ENCODE data around the gene SMARCA4.
"Not testable (repeated sequence)": the region's sequence is repeated elsewhere in the genome, so short reads cannot be mapped to it uniquely, and the experiment has no call there.

SMARCA4 gene

DNA sequence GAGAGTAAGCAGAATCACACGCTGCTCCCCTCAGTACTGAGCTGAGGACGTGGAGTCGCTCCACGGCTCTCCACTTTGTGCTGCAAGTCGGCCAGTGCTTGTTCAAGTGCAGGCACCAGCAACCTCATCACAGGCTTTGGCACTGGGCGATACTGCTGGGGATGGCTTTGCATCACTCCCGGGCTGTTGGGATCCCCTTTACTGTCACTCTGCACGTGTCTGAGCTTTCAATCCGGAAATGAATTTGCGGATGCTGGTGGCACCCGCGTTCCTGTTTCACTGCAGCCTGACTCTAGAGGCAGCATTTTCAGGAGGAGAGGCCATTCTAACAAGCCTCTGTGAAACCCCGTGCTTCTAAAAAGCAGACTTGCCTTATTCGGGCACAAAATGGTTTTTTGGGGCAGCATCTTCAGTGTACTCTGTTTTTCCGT is 19.1 kb downstream of the SMARCA4 start:
- DNase-seq (ENCODE audit: low spot score): no peak

DNA sequence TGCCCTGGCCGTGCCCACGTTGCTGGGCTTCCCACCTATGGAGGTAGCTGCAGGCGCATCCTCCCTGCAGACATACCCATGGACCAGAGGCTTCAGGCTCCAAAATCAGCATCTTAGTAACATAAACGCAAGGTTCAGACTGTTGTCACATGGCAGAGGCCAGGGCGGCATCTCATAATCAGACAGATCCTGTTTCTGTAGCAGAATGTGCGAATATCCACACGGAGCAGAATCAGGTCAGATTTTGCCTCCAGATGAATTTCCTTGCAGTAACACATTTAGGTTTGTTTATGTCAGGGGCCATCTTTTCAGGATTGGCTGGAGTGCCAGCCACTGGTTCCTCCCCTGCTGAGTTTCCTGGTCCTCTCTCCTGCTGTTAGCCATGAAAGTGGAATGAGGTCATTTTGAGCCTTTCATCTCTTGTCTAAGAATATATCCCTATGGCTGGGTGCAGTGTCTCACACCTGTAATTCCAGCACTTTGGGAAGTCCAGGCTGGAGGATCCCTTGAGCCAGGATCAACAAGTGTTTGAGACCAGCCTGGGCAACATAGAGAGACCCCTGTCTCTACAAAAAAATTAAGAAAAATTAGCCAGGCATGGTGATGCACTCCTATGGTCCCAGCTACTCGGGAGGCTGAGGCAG is 20.5 kb downstream of the SMARCA4 start:
- no peak for DNase-seq (ENCODE audit: low spot score)

DNA sequence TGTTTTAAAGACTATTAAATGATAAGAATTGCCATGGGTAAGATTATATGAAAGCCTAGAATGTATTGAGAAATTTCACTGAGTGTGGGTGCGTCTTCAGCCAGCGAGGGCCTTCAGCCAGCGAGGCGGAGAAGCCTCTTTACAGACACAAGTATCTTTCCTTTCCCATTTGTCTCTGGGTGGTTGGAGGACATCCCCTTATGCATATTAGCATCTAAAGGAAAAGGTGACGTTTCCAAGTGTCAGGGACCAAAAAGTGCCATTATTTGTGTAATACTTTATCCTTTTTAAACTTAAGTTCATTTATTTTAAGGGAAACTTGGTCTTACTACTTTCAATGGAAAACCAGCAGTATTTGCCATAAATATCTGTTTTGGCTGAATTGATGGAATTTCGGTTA is 22.2 kb downstream of the SMARCA4 start:
- no peak for DNase-seq (ENCODE audit: low spot score)

GRCh38 chr19:10984166-10984735 is 23.4 kb downstream of the SMARCA4 start:
- DNase-seq (ENCODE audit: low spot score): no peak

DNA sequence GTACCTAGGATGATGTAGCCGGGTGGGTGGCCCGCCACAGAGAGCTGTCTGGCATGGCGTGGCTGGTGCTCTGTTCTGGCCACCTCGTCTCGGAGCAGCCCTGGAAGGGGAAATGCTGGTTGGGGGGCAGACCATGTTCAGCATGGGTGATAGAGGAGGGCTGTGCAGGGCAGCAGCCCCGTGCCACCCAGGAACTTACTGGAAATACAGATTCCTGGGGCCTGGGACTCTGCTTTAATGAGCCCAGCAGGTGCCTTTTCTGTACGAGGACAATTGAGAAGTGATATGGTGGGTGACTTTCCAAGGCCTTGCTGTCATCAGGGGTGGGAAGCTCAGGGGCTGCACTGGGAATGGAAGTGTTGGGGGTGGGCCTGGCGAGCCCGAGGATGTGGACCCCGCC is 24.7 kb downstream of the SMARCA4 start:
- DNase-seq (ENCODE audit: low spot score): no peak

DNA sequence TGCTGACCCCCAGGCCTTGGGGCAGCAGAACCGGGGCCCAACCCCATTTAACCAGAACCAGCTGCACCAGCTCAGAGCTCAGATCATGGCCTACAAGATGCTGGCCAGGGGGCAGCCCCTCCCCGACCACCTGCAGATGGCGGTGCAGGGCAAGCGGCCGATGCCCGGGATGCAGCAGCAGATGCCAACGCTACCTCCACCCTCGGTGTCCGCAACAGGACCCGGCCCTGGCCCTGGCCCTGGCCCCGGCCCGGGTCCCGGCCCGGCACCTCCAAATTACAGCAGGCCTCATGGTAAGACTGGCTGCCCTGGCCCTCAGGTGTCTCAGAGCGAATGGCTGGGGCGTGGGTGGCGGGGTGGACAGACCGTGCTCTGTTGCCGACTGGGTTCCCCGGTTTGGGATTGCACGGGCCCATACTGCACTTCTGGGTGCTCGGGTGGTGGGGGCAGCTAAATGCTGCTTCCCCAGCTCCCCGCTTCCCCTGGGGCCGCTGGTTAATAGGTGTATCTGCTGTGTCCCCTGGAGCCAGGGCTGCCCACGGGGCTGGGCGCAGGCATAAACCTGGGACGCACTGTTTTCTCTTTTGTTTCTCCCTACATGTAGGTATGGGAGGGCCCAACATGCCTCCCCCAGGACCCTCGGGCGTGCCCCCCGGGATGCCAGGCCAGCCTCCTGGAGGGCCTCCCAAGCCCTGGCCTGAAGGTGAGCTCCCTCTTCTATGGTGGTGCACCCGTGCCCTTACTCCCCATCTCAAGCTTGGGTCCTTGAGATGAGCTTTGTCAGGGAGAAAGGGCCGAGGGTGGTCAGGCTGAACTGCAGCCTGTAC is 25.7 kb downstream of the SMARCA4 start:
- DNase-seq (ENCODE audit: low spot score): no peak

DNA sequence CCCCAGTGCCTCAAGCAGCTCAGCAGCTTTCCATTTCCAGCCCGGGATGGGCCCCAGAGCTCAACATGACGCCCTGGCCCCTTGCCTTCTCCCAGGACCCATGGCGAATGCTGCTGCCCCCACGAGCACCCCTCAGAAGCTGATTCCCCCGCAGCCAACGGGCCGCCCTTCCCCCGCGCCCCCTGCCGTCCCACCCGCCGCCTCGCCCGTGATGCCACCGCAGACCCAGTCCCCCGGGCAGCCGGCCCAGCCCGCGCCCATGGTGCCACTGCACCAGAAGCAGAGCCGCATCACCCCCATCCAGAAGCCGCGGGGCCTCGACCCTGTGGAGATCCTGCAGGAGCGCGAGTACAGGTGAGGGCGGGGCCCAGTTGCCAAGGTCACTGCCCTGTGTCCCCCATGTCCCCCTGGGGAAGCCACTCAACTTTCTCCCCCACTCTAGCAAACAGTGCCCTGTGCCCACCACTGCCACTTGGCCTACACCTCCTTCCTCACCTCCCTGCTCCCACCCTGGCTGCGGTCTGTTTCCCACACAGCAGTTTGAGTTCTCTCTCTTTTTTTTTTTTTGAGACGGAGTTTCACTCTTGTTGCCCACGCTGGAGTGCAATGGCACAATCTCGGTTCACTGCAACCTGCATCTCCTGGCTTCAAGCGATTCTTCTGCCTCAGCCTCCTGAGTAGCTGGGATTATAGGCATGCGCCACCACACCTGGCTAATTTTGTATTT is 26.9 kb downstream of the SMARCA4 start:
- DNase-seq (ENCODE audit: low spot score): no peak

DNA sequence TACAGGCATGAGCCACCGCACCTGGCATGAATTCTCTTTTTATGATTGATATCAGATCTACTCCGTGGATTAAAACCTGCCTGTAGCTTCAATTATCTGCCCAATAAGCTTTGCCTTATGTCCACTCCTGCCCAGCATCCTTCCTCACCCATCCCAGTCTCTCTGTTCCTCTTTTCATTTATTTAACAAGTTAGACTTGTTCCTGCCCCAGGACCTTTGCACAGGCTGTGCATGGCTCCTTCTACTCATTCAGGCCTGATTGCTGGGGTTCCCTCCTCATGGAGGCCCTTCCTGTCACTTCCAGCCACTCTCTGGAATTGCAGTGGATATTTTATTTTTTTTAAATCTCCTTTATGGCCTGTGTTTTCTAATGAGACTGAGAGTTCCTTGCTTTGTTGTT is 27.6 kb downstream of the SMARCA4 start:
- no peak for DNase-seq (ENCODE audit: low spot score)

DNA sequence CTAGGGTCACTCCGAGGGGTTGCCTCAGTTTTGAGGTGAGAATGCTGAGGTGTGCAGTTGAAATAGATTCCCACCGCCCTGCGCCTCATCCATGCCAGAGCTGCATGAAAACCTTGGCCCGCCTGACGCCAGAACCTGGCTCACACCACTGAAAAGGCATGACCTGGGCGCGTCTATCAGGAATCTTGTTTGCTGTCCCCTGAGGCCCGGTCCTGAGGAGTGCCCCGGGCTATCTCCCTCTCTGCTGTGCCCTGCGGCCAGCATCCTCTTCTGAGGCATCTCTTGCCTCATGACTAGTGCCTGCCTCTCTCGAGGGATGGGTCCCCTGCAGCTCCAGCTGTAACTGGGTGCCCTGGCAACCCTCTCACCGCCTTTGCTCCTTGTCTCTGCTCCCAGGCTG is 28.1 kb downstream of the SMARCA4 start:
- no peak for DNase-seq (ENCODE audit: low spot score)

DNA sequence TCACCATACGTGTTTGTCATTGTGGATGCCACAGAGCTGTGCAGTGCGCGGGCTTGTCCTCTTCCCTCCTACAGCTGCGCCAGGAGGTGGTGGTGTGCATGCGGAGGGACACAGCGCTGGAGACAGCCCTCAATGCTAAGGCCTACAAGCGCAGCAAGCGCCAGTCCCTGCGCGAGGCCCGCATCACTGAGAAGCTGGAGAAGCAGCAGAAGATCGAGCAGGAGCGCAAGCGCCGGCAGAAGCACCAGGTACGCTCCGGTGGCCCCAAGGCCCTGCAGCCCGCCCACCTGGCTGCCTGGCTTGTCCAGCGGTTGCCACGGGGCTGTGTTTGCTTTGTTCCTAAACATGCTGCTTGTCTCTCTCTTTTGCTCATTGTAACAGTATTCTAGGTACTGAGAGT is 30.2 kb downstream of the SMARCA4 start:
- DNase-seq (ENCODE audit: low spot score): no peak

DNA sequence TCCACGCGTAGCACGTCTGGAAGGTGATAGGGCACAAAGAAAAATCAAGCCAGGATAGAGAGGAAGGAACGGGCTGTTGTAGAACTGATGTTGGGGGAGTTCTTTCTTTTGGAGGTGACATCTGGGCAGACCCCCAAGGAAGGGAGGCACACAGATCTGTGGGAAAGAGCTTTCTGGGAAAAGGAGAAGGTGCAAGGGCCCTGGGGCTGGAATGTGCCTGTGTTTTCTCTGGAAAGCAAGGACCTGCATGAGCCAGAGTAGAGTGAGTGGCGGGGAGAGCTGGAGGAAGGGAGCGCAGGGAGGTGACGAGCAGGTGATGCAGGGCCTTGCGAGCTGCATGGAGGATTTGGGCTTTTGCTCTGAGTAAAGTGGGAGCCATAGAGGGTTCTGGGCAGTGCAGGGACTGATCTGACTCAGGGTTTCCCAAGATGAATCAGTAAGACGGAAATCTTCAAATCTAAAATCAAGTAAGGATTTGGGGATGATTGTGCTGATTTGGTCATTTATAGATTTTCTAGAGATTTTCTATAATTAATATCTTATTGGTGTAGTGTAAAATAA is 30.8 kb downstream of the SMARCA4 start:
- DNase-seq (ENCODE audit: low spot score): no peak

DNA sequence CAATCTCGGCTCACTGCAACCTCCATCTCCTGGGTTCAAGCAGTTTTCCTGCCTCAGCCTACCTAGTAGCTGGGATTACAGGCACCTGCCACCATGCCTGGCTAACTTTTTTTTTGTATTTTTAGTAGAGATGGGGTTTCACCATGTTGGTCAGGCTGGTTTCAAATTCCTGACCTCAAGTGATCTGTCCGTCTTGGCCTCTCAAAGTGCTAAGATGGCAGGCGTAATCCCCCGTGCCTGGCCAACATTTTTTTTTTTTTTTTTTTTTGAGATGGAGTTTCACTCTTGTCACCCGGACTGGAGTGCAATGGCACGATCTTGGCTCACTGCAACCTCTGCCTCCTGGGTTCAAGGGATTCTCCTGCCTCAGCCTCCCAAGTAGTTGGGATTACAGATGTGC is 31.3 kb downstream of the SMARCA4 start:
- not testable (repeated sequence) for DNase-seq (ENCODE audit: low spot score)

DNA sequence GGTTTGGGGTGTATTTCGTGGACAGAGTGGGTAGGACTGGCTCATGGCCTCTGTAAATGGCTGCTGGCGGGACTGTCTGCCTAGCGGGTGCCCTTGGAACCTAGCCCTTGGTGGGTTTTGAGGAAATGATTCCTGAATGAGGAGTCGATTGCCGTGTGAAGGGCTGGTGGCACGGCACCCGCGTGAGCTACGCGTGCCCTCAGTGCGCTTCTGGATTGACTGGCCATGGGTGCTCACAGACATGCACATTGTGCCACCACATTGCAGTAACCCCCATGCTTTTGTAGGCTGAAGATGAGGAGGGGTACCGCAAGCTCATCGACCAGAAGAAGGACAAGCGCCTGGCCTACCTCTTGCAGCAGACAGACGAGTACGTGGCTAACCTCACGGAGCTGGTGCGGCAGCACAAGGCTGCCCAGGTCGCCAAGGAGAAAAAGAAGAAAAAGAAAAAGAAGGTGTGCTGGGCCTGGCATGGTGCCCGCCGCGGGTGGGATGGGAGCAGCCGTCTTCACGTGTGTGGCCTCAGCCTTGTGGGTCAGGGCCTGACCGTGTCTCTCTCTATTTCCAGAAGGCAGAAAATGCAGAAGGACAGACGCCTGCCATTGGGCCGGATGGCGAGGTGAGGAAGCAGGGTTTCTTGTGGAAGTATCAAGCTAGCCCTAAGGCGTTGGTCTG is 35.2 kb downstream of the SMARCA4 start:
- DNase-seq (ENCODE audit: low spot score): no peak

DNA sequence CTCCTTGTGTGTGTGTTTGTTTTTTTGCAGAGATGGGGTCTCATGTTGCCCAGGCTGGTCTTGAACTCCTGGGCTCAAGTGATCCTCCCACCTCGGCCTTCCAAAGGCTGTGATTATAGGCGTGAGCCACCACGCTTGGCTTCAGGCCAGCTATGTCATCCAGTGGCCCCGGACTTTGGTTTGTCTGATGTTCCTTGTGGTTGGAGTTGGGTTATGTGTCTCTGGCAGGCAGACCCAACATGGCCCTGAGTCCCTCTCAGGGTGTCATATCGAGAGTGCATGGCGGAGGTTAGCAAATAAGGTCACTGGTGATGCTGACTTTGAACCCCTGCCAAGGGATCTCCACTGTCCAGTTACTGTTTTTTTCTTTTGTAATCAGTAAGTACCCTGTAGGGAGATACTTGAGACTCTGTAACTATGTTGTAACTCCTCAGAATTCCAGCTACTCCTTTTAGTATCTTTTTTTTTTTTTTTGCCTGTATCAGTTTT is 37.3 kb downstream of the SMARCA4 start:
- DNase-seq (ENCODE audit: low spot score): no peak

- no peak for DNase-seq (ENCODE audit: low spot score)
Observed at GRCh38 chr19:10998666-10999065, 37.8 kb downstream of the SMARCA4 start.

GRCh38 chr19:11005521-11005920 is 44.7 kb downstream of the SMARCA4 start:
- no peak for DNase-seq (ENCODE audit: low spot score)

GRCh38 chr19:11007385-11007784 is 46.6 kb downstream of the SMARCA4 start:
- no peak for DNase-seq (ENCODE audit: low spot score)

- DNase-seq (ENCODE audit: low spot score): no peak
Observed at GRCh38 chr19:11007962-11008532, 47.2 kb downstream of the SMARCA4 start.

DNA sequence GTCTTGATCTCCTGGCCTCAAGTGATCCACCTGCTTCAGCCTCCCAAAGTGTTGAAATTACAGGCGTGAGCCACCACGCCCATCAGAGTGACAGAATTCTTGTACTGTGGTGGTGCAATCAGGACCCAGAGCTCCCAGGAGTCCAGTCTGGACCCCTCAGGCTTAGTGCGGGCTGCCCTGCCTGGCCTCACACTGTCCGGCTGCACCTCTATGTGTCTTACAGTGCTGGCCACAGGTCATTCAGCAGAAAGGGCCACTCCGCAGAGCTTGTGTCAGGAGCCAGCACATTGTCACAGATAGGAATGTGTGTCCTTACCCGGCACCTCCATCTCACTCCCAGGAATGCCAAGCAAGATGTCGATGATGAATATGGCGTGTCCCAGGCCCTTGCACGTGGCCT is 49.2 kb downstream of the SMARCA4 start:
- DNase-seq (ENCODE audit: low spot score): no peak

- DNase-seq (ENCODE audit: low spot score): no peak
Observed at GRCh38 chr19:11012507-11012906, 51.7 kb downstream of the SMARCA4 start.

- DNase-seq (ENCODE audit: low spot score): no peak
Observed at GRCh38 chr19:11013771-11014170, 52.9 kb downstream of the SMARCA4 start.

Measured in hematopoietic multipotent progenitor cell treated with erythropoietin and hydrocortisone succinate and interleukin-3 and kit ligand, for 15 days (in vitro differentiated cells).